HG03066 (cell line): ENCODE data around the gene KCNMA1.

Source experiments
- ATAC-seq: cut with Tn5 transposase; IDR thresholded peaks from one replicate; pipeline ENCODE4 v1.9.1; 2021; ENCODE audit warnings: low read depth; ENCODE audit not compliant: unreplicated experiment

The KCNMA1 gene

GRCh38 chr10:77180104-77180503 lies 457.5 kb downstream of the KCNMA1 start:
- no peak for ATAC-seq

GRCh38 chr10:77179015-77179695 lies 458.5 kb downstream of the KCNMA1 start:
- ATAC-seq, result no peak

- no peak for ATAC-seq
These were observed 460.0 kb downstream of the KCNMA1 start for GRCh38 chr10:77177589-77177988.

GRCh38 chr10:77177161-77177560 lies 460.4 kb downstream of the KCNMA1 start:
- ATAC-seq, result no peak

GRCh38 chr10:77176232-77176631 lies 461.4 kb downstream of the KCNMA1 start:
- ATAC-seq, result no peak

- no peak for ATAC-seq
These were observed 461.9 kb downstream of the KCNMA1 start for GRCh38 chr10:77175631-77176222.

GRCh38 chr10:77173615-77174461 lies 463.8 kb downstream of the KCNMA1 start:
- no peak for ATAC-seq

- ATAC-seq, result no peak
These were observed 465.5 kb downstream of the KCNMA1 start for GRCh38 chr10:77172086-77172485.

GRCh38 chr10:77168861-77169260 lies 468.7 kb downstream of the KCNMA1 start:
- ATAC-seq, result no peak

- ATAC-seq, result no peak
These were observed 469.4 kb downstream of the KCNMA1 start for GRCh38 chr10:77168161-77168560.

GRCh38 chr10:77165445-77166208 lies 472.0 kb downstream of the KCNMA1 start:
- ATAC-seq, result no peak

- ATAC-seq, result no peak
These were observed 472.8 kb downstream of the KCNMA1 start for GRCh38 chr10:77164616-77165311.

GRCh38 chr10:77163670-77164348 lies 473.8 kb downstream of the KCNMA1 start:
- ATAC-seq, result no peak

GRCh38 chr10:77162697-77163096 lies 474.9 kb downstream of the KCNMA1 start:
- no peak for ATAC-seq

- ATAC-seq, result no peak
These were observed 476.9 kb downstream of the KCNMA1 start for GRCh38 chr10:77160679-77161078.

GRCh38 chr10:77159538-77160110 lies 478.0 kb downstream of the KCNMA1 start:
- ATAC-seq, result no peak

- ATAC-seq, result no peak
These were observed 478.9 kb downstream of the KCNMA1 start for GRCh38 chr10:77158666-77159065.

GRCh38 chr10:77157248-77158019 lies 480.2 kb downstream of the KCNMA1 start:
- ATAC-seq, result no peak
